IMR-90 (cell line): ENCODE results near the gene CCN6. TPM values are rescaled to one million over a fixed set of nuclear protein-coding genes. Genes with fewer than 3 reads are reported as not detected.

Experiments
- ATAC-seq: fragments of 200-7000 bp; cut with Tn5 transposase; 2 replicates; pipeline ENCODE4 v1.9.1; 2020; ENCODE audit warnings: low read depth, mild to moderate bottlenecking, moderate library complexity
- BruUV-seq: library from RNA; stranded (reverse); fragments of 400-500 nt; replicated peaks from 2 replicates; lab custom pipeline; 2021; lab: Mats Ljungman, UMichigan
- CTCF ChIA-PET: fragments of 300-600 bp; formaldehyde crosslinking; extraction: SDS; loops from one replicate; lab custom pipeline; 2021; ENCODE audit warnings: antibody characterized with exemption; lab: Yijun Ruan, JAX
- POLR2A ChIA-PET: fragments of 300-600 bp; sonication (Branson Sonifier 250); formaldehyde crosslinking; loops from one replicate; lab custom pipeline; 2022; ENCODE audit warnings: antibody characterized with exemption; ENCODE audit not compliant: unreplicated experiment; lab: Charles Lee
- DNase-seq: peaks from one replicate; pipeline ENCODE4 v3.0.0; 2013
- H2AFZ ChIP-seq: replicated peaks from 2 replicates; pipeline ENCODE3; 2013; ENCODE audit warnings: low read length, mild to moderate bottlenecking; ENCODE audit not compliant: poor library complexity
- H2AK5ac ChIP-seq: 2 replicates; pipeline ENCODE4 v1.6.1; 2013; ENCODE audit warnings: low read depth, low read length, inconsistent platforms
- H2AK9ac ChIP-seq: replicated peaks from 2 replicates; pipeline ENCODE3; 2013; ENCODE audit warnings: mild to moderate bottlenecking, low read depth, low read length, moderate library complexity; ENCODE audit not compliant: poor library complexity
- H2BK120ac ChIP-seq: 2 replicates; pipeline ENCODE4 v1.6.1; 2013; ENCODE audit warnings: low read depth, low read length, inconsistent platforms
- H2BK15ac ChIP-seq: 3 replicates; pipeline ENCODE4 v1.6.1; 2013; ENCODE audit warnings: low read depth, low read length, inconsistent platforms
- H2BK20ac ChIP-seq: 2 replicates; pipeline ENCODE4 v1.6.1; 2013; ENCODE audit warnings: low read depth, mild to moderate bottlenecking, inconsistent platforms, low read length, moderate library complexity
- H2BK5ac ChIP-seq: 2 replicates; pipeline ENCODE4 v1.6.1; 2013; ENCODE audit warnings: mild to moderate bottlenecking, low read depth, low read length, inconsistent platforms; ENCODE audit not compliant: poor library complexity, severe bottlenecking
- H3K14ac ChIP-seq: replicated peaks from 2 replicates; pipeline ENCODE4 v1.6.1; 2013; ENCODE audit warnings: low read depth, low read length, inconsistent platforms
- H3K18ac ChIP-seq: 2 replicates; pipeline ENCODE4 v1.6.1; 2013; ENCODE audit warnings: low read depth, low read length, control low read depth
- H3K23ac ChIP-seq: 2 replicates; pipeline ENCODE4 v1.6.1; 2013; ENCODE audit warnings: low read depth, low read length, inconsistent platforms
- H3K27ac ChIP-seq: 2 replicates; pipeline ENCODE4 v1.5.1; 2013; ENCODE audit warnings: mild to moderate bottlenecking, control low read depth, low read length; ENCODE audit not compliant: insufficient read depth
- H3K27me3 ChIP-seq: 2 replicates; pipeline ENCODE4 v1.6.1; 2013; ENCODE audit warnings: low read length; ENCODE audit not compliant: control insufficient read depth, insufficient read depth
- H3K36me3 ChIP-seq: 2 replicates; pipeline ENCODE4 v1.6.1; 2013; ENCODE audit warnings: low read length, mixed read lengths; ENCODE audit not compliant: control insufficient read depth, insufficient read depth
- H3K4ac ChIP-seq: 2 replicates; pipeline ENCODE4 v1.6.1; 2013; ENCODE audit warnings: low read depth, low read length, inconsistent platforms
- H3K4me1 ChIP-seq: 2 replicates; pipeline ENCODE4 v1.6.1; 2013; ENCODE audit warnings: low read length, mixed read lengths; ENCODE audit not compliant: control insufficient read depth, insufficient read depth
- H3K4me2 ChIP-seq: 2 replicates; pipeline ENCODE4 v1.6.1; 2013; ENCODE audit warnings: low read depth, mild to moderate bottlenecking, control low read depth, low read length, moderate library complexity
- H3K4me3 ChIP-seq: 2 replicates; pipeline ENCODE4 v1.5.1; 2013; ENCODE audit warnings: low read depth, mild to moderate bottlenecking, control low read depth, low read length, moderate library complexity; ENCODE audit not compliant: insufficient read depth
- H3K56ac ChIP-seq: 2 replicates; pipeline ENCODE4 v1.6.1; 2013; ENCODE audit warnings: low read length, inconsistent platforms; ENCODE audit not compliant: insufficient read depth; ENCODE audit errors: extremely low read depth
- H3K79me1 ChIP-seq, 2 experiments: 2 replicates each; pipeline ENCODE4 v1.6.1; 2013; ENCODE audit warnings: low read length in 2 of 2, inconsistent platforms in 1 of 2, low read depth in 1 of 2
- H3K9ac ChIP-seq: 2 replicates; pipeline ENCODE4 v1.6.1; 2013; ENCODE audit warnings: low read depth, low read length, control low read depth
- H3K9me1 ChIP-seq: 2 replicates; pipeline ENCODE4 v1.6.1; 2013; ENCODE audit warnings: low read length, inconsistent platforms; ENCODE audit not compliant: insufficient read depth
- H3K9me3 ChIP-seq: 2 replicates; pipeline ENCODE4 v1.6.1; 2013; ENCODE audit warnings: low read length; ENCODE audit not compliant: control insufficient read depth, insufficient read depth
- H4K20me1 ChIP-seq: 2 replicates; pipeline ENCODE4 v1.6.1; 2013; ENCODE audit warnings: low read length, inconsistent platforms; ENCODE audit not compliant: insufficient read depth
- H4K5ac ChIP-seq: 2 replicates; pipeline ENCODE4 v1.6.1; 2013; ENCODE audit warnings: mild to moderate bottlenecking, low read depth, low read length, control low read depth
- H4K8ac ChIP-seq, 2 experiments: 2 replicates each; pipeline ENCODE4 v1.6.1; 2013; ENCODE audit warnings: low read depth in 2 of 2, low read length in 2 of 2, control low read depth in 1 of 2, inconsistent platforms in 1 of 2
- H4K91ac ChIP-seq: 2 replicates; pipeline ENCODE4 v1.6.1; 2013; ENCODE audit warnings: low read depth, low read length, inconsistent platforms; ENCODE audit not compliant: insufficient read depth
- ELK1 ChIP-seq: fragments of 150-350 bp; IDR thresholded peaks from 2 replicates; pipeline ENCODE4 v1.6.1; 2016; ENCODE audit warnings: low read depth, mild to moderate bottlenecking, low read length, moderate library complexity, borderline replicate concordance
- FOS ChIP-seq: fragments of 150-350 bp; IDR thresholded peaks from 2 replicates; pipeline ENCODE4 v1.6.1; 2016; ENCODE audit warnings: low read depth, low read length
- MAZ ChIP-seq: IDR thresholded peaks from 2 replicates; pipeline ENCODE4 v1.6.1; 2012; ENCODE audit warnings: low read depth, mild to moderate bottlenecking, low read length, improper control_type of control experiment, moderate library complexity, borderline replicate concordance
- MXI1 ChIP-seq: IDR thresholded peaks from 2 replicates; pipeline ENCODE4 v1.6.1; 2012; ENCODE audit warnings: low read depth, mild to moderate bottlenecking, low read length, moderate library complexity, borderline replicate concordance
- RCOR1 ChIP-seq: IDR thresholded peaks from 2 replicates; pipeline ENCODE4 v1.6.1; 2012; ENCODE audit warnings: mild to moderate bottlenecking, low read length, improper control_type of control experiment; ENCODE audit not compliant: insufficient replicate concordance
- USF2 ChIP-seq: fragments of 150-350 bp; IDR thresholded peaks from 2 replicates; pipeline ENCODE4 v1.6.1; 2017; ENCODE audit warnings: mild to moderate bottlenecking, antibody characterized with exemption, low read length, low read depth
- WGBS, 2 experiments: methylation state at CpG; one replicate each; pipeline versions ENCODE4 v1.1.5 to v1.1.7; 2013; ENCODE audit warnings: missing lambda C conversion rate in 2 of 2; ENCODE audit not compliant: insufficient read length in 1 of 2; ENCODE audit errors: extremely low coverage in 2 of 2; 5-methylcytosine and 5-hydroxymethylcytosine counted together
- dilution Hi-C: fragments of 300-500 bp; cut with HindIII; formaldehyde crosslinking; loops from one replicate; pipeline ENCODE4 v1.14.3; 2018; ENCODE audit warnings: low sequenced_read_pairs; ENCODE audit not compliant: unreplicated experiment
- in situ Hi-C: fragments of 300-500 bp; cut with MboI; formaldehyde crosslinking; loops from 3 replicates; pipeline ENCODE4 v1.14.3; 2019; ENCODE audit warnings: low sequenced_read_pairs, inconsistent platforms, mixed read lengths
- intact Hi-C: fragments of 100-400 bp; cut with micrococcal nuclease; formaldehyde crosslinking; loops from 2 replicates; pipeline ENCODE4 v1.10.0; 2022
- polyA plus RNA-seq, 3 experiments: library from polyadenylated mRNA; depleted of rRNA; stranded (reverse); fragments of >200 nt; gene quantifications; 2 replicates each; pipeline ENCODE4 v1.2.3, GENCODE V29; 2012; ENCODE audit warnings: low replicate concordance in 1 of 3
- total RNA-seq: library from RNA; depleted of rRNA; stranded (reverse); fragments of >200 nt; gene quantifications from 2 replicates; pipeline ENCODE4 v1.2.3, GENCODE V29; 2012

CCN6 gene
- total and polyA plus RNA-seq, 2 of the 4 experiments (the other 2 are of a cell fraction), result not detected

- Histone ChIP-seq H4K20me1 (no peaks in the 10 kb centered on the region), H3K36me3 (peaks cover 61% of the 10 kb centered on the region), H3K27me3 (no peaks in the 10 kb centered on the region), H2BK20ac (no peak overlapping the region), H2AFZ (peak overlapping the region; percentile 39), H2BK15ac (no peak overlapping the region), H3K9me3 (no peaks in the 10 kb centered on the region), H3K4me3 (no peak overlapping the region), H3K14ac (peak overlapping the region; percentile 83), H4K8ac (peak overlapping the region in 1 of 2 experiments; percentile 18; a peak in 1 of 4 replicates), H2BK120ac (no peak overlapping the region), H3K56ac (no peak overlapping the region), H3K4me2 (no peak overlapping the region), H4K91ac (no peak overlapping the region), H3K27ac (no peak overlapping the region), H4K5ac (no peak overlapping the region), H3K79me1 (no peaks in the 10 kb centered on the region), H3K4ac (peak overlapping the region; percentile 41; the same call in 1 of the 2 replicates), H3K18ac (no peak overlapping the region), H2AK5ac (no peak overlapping the region; the same call in 1 of the 2 replicates), H3K4me1 (peaks cover 2% of the 10 kb centered on the region), H3K9me1 (peaks cover 6% of the 10 kb centered on the region), H2AK9ac (no peak overlapping the region), H2BK5ac (no peak overlapping the region), H3K9ac (no peak overlapping the region), H3K23ac (peak overlapping the region; percentile 24; the same call in 1 of the 2 replicates)
- TF ChIP-seq MAZ, result no peak
- TF ChIP-seq FOS, result no peak
- no peak for TF ChIP-seq MXI1
- TF ChIP-seq USF2, result no peak
- TF ChIP-seq RCOR1, result no peak
- TF ChIP-seq ELK1, result no peak
- DNase-seq, result peak; percentile 62
- ATAC-seq, result peak; percentile 49
- WGBS, 2 experiments, result no CpG with 5 or more reads among the region's 1 CpG
- CTCF ChIA-PET, result no interaction called here
- intact Hi-C loops (no loop called here), in situ Hi-C loops (no loop called here), dilution Hi-C loops (no loop called here)
- POLR2A ChIA-PET, result no interaction called here
- no TSS peak for BruUV-seq
These were observed 63.6 kb downstream of the CCN6 start for GRCh38 chr6:112117554-112117953.
